Eye (tissue), 1 donor: ENCODE measurements around the gene FYCO1.

ENCODE experiments used
- DNase-seq: peaks from one replicate; pipeline ENCODE4 v3.0.0-alpha.2; 2015

The FYCO1 gene

DNA sequence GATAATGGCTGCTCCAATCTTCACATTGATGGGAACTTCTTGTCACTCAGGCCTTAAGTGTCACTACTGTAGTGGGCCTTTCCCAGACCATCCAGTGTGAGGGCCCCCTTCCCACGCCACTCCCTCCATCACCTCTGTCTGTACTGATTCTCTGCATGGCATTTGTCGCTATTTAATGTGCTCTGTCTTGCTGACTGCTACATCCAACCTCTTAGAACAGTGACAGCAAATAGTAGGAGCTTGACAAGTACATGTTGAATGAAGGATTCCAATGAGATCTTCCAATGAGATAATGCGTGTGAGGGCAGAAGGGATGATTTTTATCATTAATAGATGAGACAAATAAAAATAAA is 114.9 kb downstream of the FYCO1 start:
- no peak for DNase-seq

DNA sequence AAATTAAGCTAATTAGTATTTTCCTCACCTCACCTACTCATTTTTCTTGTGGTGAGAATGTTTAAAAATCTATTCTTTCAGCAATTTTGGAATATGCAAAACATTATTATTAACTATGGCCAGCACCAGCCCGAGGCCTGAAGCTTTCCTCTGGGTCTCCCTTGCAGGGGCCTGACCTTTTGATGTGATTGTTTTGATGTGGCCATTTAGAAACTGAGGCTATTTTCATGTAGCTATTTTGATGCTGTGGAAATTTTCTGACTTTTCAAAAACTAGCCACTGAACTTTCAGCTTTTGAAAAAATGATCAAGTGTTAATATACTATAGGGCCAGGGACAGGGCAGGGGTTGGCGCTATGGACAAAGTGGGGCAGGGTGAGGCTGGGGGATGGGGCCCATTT is 117.5 kb downstream of the FYCO1 start:
- no peak for DNase-seq

DNA sequence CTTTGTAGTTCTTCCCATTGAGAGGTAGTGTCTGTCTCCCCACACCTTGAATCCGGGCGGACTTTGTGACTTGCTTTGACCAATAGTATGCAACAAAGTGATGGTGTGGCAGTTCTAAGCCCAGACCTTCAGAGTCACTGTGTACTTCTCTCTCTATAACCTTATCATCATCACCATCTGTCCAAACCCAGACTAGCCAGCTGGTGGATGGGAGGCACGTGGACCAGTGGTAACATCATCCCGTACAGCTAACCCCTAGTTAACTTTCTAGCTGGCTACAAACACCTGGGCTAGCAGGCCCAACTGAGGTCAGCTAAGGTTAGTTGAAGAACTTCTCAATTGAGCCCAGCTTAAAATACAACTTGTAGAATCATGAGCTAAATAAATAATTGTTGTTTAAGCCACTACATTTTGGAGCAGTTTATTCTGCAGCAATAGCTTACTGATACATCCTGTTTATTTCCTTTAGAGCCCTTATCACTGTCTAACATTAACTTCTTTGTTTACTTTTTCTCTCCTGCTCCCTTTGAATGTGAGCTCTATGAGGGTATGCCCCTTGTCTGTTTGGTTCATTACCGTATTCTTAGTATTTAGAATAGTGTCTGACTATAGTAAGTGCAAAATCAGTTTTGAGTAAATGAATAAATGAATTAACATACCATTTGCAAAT is 120.8 kb downstream of the FYCO1 start:
- DNase-seq, result no peak

DNA sequence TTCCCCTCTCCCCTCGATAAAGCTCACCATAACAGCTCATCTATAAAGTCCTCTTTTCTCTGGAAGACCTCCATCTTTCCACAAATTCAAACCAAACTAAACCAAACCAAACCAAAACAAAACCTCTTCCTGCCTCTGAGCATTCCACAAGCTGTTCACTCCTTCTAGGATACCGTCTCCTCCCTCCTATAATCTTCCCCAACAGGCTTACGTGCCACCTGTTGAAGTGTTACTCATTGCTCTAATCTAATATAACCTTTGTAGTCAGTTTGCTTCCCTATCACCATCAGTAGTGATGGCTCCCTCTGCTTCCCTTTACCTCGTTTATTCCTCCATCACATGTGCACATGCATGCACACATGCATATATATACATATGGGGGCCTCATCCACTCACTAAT is 122.0 kb downstream of the FYCO1 start:
- DNase-seq, result no peak

DNA sequence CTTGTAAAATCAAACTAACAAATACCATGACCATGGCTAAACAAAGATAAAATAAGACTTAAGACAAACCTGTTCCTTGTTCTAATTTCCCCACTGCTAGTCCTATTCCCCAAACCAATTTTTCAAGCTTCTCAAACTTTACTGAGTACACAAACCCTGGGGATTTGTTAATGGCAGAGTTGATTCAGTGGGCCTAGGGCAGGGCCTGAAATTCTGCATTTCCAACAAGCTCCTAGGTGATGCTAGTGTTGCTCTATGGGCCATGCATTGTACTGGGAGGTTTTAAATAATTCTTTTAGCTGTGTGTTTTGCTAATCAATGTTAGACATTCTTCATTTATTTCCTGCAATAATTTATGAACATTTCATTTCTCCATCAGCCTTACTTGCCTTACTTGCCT is 122.6 kb downstream of the FYCO1 start:
- DNase-seq, result no peak

DNA sequence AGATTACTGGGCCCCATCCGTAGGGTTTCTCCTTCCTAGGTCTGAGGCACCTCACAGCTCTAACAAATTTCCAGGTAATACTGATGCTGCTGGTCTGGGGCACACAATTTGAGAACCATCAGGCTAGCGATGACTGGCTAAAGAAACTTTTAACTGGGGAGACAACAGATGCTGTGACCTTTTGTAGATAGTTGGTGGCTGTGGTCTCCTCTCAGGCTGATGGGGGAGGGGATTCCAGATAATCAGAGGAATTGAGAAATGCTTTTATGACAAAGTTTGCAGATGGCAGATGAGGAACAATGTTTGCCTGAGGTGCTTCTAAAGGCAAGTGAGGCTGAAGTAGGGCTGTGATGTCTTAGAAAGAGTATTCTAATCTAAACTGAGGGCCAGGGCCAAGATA is 123.1 kb downstream of the FYCO1 start:
- no peak for DNase-seq

DNA sequence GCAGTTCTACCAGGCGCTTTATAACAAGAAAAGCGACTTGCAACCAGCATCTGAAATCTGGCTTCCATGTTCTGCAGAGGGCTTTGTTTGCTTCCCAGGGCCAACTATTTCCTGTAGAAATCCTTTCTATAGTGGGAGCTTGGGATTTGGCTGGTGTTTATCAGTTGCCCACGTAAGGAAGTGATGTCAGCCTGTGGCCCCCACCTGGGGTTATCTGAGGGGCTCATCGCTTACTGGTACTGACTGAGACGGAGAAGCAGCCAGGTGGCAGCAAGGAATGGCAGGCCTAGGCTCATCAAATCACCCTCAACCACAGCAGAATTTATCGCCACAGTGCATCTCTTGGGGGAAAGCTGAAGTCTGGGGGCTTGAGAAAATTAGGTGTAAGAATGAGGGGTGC is 123.8 kb downstream of the FYCO1 start:
- DNase-seq, result no peak

DNA sequence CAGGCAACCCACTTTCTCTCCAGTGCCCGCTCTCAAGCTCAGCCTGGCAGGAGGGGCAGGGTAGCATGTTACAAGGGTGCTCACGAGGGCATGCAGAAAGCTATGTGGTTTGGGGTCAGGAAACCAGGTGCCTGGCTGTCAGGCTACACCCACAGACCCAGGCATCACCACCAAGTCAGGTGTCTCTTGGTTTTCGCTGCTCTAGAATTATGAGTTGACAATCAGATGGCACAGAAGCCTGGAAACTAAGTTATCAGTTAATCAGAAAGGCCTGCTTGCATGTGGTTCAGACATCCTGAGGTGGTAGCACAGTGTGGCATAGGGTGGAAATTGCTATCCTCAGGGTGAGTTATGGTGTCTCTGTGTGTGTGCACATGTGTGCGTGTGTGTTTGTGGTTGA is 125.5 kb downstream of the FYCO1 start:
- DNase-seq, result no peak

DNA sequence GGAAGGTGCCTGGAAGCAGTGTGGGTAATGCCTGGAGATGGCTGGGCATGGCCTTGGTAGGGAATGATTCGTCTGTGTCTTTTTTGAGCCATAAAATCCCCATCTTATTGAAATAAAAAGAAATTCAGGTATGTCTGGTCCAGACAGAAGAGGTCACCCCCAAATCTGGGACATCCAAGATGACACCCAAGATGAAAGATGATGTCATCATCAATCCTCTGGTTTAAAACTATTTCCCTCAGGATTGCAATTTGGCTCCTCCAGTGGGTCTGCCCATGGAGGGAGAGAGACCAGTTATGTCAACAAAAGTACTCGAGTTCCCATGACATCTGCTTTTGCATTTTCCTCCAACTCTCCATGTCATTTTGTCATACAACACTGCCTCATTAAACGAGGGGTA is 126.0 kb downstream of the FYCO1 start:
- DNase-seq, result no peak

DNA sequence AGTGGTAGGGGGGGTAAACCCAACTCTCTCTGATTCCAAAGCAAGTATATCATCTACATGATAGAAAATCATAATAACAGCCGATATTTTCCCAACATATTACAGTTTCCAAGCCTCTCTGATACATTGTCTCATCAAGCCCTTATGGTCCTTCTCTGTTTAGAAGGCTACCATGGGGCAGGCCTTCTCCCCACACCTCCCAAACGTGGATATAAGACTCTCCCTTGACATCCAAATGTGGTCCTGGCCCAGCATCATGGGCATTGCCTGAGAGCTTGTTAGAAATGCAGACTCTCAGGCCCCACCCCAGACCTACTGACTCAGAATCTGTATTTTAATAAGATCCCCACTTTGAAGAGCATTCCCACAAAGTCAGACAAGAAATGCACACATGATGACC is 127.0 kb downstream of the FYCO1 start:
- DNase-seq, result no peak

DNA sequence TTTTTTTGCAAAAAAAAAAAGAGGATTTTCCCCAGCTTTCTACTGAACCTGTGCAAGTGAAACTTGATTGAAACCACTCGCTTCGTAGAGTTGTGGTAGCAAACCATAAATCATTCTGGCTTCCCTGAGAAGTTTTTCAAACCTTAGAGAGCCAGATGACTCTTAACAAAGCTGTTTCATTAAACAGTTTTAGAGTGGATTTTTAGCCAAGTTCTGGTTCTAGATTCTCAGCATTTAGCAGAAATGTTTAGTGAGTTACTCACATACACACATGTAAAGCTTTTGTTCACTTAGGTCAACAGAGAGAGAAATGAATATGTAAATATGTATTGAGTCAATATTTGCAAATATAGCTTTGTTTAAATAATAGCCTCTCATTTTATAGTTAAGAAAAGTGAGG is 127.4 kb downstream of the FYCO1 start:
- DNase-seq, result no peak
